Osteoblast (primary cell): ENCODE measurements around the gene CSN1S1. TPM values are rescaled to one million over a fixed set of nuclear protein-coding genes. Genes with fewer than 3 reads are reported as not detected.

Source experiments
- DNase-seq: peaks from one replicate; pipeline ENCODE4 v3.0.0; 2011; ENCODE audit warnings: low spot score, mixed read lengths; ENCODE audit not compliant: insufficient read length; ENCODE audit errors: missing footprints
- H2AFZ ChIP-seq: 2 replicates; pipeline ENCODE4 v1.6.0; 2011; ENCODE audit warnings: mild to moderate bottlenecking, low read length
- H3K27ac ChIP-seq: 2 replicates; pipeline ENCODE4 v1.5.1; 2011; ENCODE audit warnings: mild to moderate bottlenecking, low read depth, low read length, moderate library complexity
- H3K27me3 ChIP-seq: 2 replicates; pipeline ENCODE4 v1.6.0; 2012; ENCODE audit warnings: mild to moderate bottlenecking, control low read depth, inconsistent platforms, low read length, moderate library complexity; ENCODE audit not compliant: insufficient read depth
- H3K36me3 ChIP-seq: 2 replicates; pipeline ENCODE4 v1.5.1; 2011; ENCODE audit warnings: mild to moderate bottlenecking, low read length, control low read depth, moderate library complexity; ENCODE audit not compliant: insufficient read depth
- H3K4me1 ChIP-seq: 2 replicates; pipeline ENCODE4 v1.5.1; 2011; ENCODE audit warnings: mild to moderate bottlenecking, low read length, control low read depth, moderate library complexity; ENCODE audit not compliant: insufficient read depth
- H3K4me2 ChIP-seq: 2 replicates; pipeline ENCODE4 v1.6.0; 2011; ENCODE audit warnings: mild to moderate bottlenecking, low read length; ENCODE audit not compliant: insufficient read depth
- H3K4me3 ChIP-seq: fragments of 200-600 bp; sonication (generic); 3 replicates; pipeline ENCODE4 v1.5.1; 2012; ENCODE audit warnings: mild to moderate bottlenecking, low read length, inconsistent platforms; ENCODE audit not compliant: insufficient read depth
- H3K79me2 ChIP-seq: 2 replicates; pipeline ENCODE4 v1.6.0; 2012; ENCODE audit warnings: mild to moderate bottlenecking, low read length, control low read depth, inconsistent platforms; ENCODE audit not compliant: insufficient read depth
- H3K9me3 ChIP-seq: 2 replicates; pipeline ENCODE4 v1.5.1; 2011; ENCODE audit warnings: low read depth, low read length, control low read depth
- H4K20me1 ChIP-seq: 2 replicates; pipeline ENCODE4 v1.6.0; 2012; ENCODE audit warnings: mild to moderate bottlenecking, low read length, control low read depth; ENCODE audit not compliant: insufficient read depth
- total RNA-seq: library from RNA; depleted of rRNA; stranded (reverse); fragments of >200 nt; gene quantifications from 2 replicates; pipeline ENCODE4 v1.2.3, GENCODE V29; 2012
- TF ChIP-seq, protein P1 (sequence below): IDR thresholded peaks from 2 replicates; pipeline ENCODE4 v1.5.1; 2011; ENCODE audit warnings: mild to moderate bottlenecking, low read depth, low read length, moderate library complexity; ENCODE audit errors: extremely low read depth

The CSN1S1 gene, protein sequence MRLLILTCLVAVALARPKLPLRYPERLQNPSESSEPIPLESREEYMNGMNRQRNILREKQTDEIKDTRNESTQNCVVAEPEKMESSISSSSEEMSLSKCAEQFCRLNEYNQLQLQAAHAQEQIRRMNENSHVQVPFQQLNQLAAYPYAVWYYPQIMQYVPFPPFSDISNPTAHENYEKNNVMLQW
- not detected in 2 replicates for total RNA-seq

DNA sequence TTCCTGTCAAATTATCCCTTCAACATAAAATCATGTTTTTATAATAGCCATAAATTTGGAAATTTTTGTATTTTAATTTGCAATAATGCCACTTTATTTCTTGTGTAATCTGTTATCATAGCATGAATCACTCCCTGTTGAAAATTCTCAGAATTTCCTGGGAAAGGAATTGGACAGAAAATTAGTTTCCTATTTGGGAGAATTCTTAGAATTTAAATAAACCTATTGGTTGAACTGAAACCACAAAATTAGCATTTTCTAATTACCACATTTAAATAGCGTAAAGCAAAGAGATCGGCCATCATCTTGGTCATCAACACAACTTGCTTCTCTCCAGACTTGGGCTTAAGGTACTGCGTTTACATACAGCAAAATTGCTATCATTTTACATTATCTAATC is at the start of gene CSN1S1:
Gene CSN1S1 (plus strand): TSS at position 301 of the 400 bp plus-strand sequence. CDS start 1,488 bp downstream, outside the sequence.
- Histone ChIP-seq H3K27ac (no peak within 1 kb of the TSS), H3K27me3 (no peaks in the 10 kb centered on the region), H3K4me1 (no peaks in the 10 kb centered on the region), H3K4me3 (no peak within 1 kb of the TSS), H2AFZ (no peak within 1 kb of the TSS), H3K36me3 (no peaks in the 10 kb centered on the region), H3K4me2 (no peak within 1 kb of the TSS), H4K20me1 (no peaks in the 10 kb centered on the region), H3K9me3 (no peaks in the 10 kb centered on the region), H3K79me2 (no peaks in the 10 kb centered on the region)
- no peak for DNase-seq
- TF ChIP-seq, protein P1, sequence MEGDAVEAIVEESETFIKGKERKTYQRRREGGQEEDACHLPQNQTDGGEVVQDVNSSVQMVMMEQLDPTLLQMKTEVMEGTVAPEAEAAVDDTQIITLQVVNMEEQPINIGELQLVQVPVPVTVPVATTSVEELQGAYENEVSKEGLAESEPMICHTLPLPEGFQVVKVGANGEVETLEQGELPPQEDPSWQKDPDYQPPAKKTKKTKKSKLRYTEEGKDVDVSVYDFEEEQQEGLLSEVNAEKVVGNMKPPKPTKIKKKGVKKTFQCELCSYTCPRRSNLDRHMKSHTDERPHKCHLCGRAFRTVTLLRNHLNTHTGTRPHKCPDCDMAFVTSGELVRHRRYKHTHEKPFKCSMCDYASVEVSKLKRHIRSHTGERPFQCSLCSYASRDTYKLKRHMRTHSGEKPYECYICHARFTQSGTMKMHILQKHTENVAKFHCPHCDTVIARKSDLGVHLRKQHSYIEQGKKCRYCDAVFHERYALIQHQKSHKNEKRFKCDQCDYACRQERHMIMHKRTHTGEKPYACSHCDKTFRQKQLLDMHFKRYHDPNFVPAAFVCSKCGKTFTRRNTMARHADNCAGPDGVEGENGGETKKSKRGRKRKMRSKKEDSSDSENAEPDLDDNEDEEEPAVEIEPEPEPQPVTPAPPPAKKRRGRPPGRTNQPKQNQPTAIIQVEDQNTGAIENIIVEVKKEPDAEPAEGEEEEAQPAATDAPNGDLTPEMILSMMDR = no peak

DNA sequence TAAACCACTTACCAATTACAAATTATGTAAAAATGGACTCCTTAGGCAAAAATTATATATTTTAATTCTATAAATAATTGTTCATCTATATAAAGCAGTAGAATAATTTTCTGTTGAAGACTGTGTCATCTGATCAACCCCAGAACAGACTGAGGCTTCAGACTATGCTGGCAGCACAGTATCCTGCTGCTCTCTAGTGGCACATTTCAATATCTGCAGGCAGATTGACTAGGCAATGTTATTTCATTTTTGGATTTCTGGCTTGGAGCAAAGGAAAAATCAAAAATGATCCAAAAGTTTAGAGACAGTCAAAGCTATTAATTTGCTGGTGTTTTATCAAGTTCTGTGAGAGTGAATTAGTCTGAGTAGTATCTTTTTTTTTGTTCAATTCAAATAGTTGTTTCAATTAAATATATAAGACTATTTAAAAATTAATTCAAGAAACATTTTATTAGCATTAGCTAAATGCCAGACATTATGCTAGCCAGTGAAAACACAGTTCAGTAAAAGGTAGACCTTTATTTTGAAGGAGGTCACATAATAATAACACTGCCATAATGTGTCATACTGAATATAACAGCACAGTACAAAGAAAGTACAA is 49.6 kb upstream of the CSN1S1 start:
- no peaks in the 10 kb centered on the region for H3K27me3 ChIP-seq
- no peak overlapping the region for H3K27ac ChIP-seq
- no peaks in the 10 kb centered on the region for H4K20me1 ChIP-seq
- H3K4me3 ChIP-seq = no peak overlapping the region
- H3K4me2 ChIP-seq = no peak overlapping the region
- no peaks in the 10 kb centered on the region for H3K36me3 ChIP-seq
- H3K4me1 ChIP-seq = no peaks in the 10 kb centered on the region
- peak; percentile 75 for DNase-seq
- H2AFZ ChIP-seq = no peak overlapping the region
- TF ChIP-seq, protein P1 = peak; percentile 54
- no peaks in the 10 kb centered on the region for H3K79me2 ChIP-seq
- no peaks in the 10 kb centered on the region for H3K9me3 ChIP-seq

DNA sequence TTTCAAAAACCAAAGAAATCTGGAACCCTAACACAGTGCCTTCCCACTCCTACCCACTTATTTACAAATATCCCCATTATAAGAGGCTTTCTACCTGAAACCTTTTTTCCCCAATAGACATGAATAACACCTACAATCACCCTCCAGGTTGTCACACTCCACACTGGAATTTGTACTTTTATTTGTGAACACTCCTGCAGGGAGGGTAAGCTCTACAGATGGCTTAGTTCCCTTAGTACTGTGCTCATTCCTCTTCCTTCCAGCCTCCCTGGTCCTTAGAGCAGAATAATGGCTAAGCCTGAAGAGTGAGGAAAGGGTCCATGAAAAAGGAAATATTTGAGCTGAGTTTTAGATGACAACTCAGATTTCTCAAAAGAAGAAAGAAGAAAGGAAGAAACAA is 48.7 kb upstream of the CSN1S1 start:
- Histone ChIP-seq H3K79me2 (no peaks in the 10 kb centered on the region), H2AFZ (no peak overlapping the region), H3K36me3 (no peaks in the 10 kb centered on the region), H3K9me3 (no peaks in the 10 kb centered on the region), H3K4me1 (no peaks in the 10 kb centered on the region), H3K4me2 (no peak overlapping the region), H3K4me3 (no peak overlapping the region), H4K20me1 (no peaks in the 10 kb centered on the region), H3K27me3 (no peaks in the 10 kb centered on the region), H3K27ac (no peak overlapping the region)
- TF ChIP-seq, protein P1 = no peak
- DNase-seq = no peak

DNA sequence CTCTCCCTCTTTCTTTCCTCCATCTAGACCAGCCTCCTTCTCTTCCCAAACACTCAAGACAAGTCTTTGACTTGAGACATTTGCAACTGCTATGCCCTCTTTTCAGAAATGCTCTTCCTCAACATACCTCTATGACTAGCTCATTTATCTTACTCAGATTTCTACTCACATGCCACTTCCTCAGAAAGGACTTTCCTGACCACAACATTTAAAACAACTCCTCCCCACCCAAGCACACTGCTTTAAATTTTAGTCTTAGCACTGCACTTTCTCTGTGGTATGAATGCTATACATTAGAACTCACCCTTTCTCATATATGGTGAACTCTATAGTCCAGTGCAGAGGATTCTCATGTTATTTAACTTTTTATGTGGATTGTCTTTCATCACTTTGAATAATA is 42.5 kb upstream of the CSN1S1 start:
- no peaks in the 10 kb centered on the region for H3K4me1 ChIP-seq
- H3K4me3 ChIP-seq = no peak overlapping the region
- no peak for DNase-seq
- H2AFZ ChIP-seq = no peak overlapping the region
- H3K4me2 ChIP-seq = no peak overlapping the region
- H3K79me2 ChIP-seq = no peaks in the 10 kb centered on the region
- no peaks in the 10 kb centered on the region for H3K36me3 ChIP-seq
- H3K9me3 ChIP-seq = no peaks in the 10 kb centered on the region
- H4K20me1 ChIP-seq = no peaks in the 10 kb centered on the region
- TF ChIP-seq, protein P1 = no peak
- no peak overlapping the region for H3K27ac ChIP-seq
- no peaks in the 10 kb centered on the region for H3K27me3 ChIP-seq
